ENCODE measurements around the gene COL18A1.

- TF ChIP-seq, protein P1, sequence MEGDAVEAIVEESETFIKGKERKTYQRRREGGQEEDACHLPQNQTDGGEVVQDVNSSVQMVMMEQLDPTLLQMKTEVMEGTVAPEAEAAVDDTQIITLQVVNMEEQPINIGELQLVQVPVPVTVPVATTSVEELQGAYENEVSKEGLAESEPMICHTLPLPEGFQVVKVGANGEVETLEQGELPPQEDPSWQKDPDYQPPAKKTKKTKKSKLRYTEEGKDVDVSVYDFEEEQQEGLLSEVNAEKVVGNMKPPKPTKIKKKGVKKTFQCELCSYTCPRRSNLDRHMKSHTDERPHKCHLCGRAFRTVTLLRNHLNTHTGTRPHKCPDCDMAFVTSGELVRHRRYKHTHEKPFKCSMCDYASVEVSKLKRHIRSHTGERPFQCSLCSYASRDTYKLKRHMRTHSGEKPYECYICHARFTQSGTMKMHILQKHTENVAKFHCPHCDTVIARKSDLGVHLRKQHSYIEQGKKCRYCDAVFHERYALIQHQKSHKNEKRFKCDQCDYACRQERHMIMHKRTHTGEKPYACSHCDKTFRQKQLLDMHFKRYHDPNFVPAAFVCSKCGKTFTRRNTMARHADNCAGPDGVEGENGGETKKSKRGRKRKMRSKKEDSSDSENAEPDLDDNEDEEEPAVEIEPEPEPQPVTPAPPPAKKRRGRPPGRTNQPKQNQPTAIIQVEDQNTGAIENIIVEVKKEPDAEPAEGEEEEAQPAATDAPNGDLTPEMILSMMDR (IDR thresholded peaks at IDR 0.05): no peak
- no peak for TF ChIP-seq POLR2A (IDR thresholded peaks at IDR 0.05)
Measured at GRCh38 chr21:45488931-45489721, 84.2 kb downstream of the COL18A1 start.
